ENCODE results near the gene SH3BP4. TPM values are rescaled to one million over a fixed set of nuclear protein-coding genes. Genes with fewer than 3 reads are reported as not detected.

Gene SH3BP4
- total RNA-seq, 1 donor from 2014 or later: 20.5 TPM

DNA sequence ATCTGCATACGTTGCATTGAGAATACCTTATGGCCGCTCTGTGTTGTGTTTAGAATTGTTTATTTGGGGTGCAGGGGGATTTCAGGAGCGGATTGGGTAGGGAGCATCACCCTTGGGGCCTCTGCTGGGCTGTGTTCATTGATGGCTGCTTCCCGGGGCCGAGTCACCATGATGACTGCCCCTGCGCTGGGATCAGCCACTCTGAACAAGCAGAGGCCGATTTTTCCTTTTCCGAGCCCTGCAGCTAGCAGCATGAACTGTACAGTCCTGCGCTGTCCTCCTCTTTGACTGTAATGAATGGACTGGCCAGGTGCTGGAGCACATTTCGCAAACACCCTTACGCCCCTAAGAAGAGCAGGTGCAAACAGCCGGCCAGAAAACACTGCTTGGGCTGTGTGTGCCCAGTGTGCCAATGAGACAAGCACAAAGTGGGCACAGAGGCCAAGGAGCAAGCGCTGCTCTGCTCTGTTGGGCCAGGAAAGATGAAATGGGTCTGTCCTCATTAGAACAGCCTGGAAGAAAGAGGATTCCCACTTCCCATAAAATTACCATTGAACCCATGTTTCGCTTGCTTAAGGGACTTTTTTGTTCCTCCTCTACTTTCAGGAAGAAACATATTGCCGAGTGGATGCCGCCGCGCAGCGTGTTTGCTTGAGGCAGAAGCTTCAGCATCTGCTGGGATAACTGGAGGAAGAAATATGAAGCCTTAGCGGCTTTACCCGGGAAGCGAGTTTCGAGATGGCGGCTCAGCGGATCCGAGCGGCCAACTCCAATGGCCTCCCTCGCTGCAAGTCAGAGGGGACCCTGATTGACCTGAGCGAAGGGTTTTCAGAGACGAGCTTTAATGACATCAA, 82.7 kb downstream of the SH3BP4 start:
- no peak for DNase-seq (ENCODE audit: low spot score)

DNA sequence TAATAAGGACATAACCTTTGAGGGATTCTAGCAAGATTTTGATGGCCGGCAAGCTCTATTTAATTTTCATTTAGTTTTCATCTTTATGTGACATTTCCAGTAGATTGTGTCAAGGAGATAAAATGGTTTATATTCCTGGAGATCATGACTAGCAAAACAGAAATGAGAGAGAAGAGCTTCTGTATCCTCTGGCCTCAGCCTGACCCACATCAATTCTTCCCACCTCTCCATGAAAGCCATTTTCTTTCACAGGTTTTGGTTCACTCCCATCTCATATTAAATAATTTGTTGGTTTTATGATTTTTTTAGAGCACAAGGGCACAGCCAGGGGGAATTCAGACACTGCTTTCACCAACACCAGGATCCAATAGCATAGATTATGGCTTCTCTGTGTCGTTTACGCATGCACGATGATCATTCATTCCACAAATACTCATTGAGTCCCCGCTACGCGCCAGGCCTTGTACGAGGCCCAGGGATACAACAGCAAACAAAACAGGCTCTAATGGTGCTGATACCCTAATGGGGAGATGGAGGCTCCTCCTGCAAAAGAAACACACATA, 85.9 kb downstream of the SH3BP4 start:
- no peak for DNase-seq (ENCODE audit: low spot score)

DNA sequence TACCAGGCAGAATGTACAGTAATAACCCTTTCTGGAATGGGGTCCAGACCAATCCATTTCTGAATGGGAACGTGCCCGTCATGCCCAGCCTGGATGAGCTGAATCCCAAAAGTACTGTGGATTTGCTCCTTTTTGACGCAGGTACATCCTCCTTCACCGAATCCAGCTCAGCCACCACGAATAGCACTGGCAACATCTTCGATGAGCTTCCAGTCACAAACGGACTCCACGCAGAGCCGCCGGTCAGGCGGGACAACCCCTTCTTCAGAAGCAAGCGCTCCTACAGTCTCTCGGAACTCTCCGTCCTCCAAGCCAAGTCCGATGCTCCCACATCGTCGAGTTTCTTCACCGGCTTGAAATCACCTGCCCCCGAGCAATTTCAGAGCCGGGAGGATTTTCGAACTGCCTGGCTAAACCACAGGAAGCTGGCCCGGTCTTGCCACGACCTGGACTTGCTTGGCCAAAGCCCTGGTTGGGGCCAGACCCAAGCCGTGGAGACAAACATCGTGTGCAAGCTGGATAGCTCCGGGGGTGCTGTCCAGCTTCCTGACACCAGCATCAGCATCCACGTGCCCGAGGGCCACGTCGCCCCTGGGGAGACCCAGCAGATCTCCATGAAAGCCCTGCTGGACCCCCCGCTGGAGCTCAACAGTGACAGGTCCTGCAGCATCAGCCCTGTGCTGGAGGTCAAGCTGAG, 89.6 kb downstream of the SH3BP4 start:
- DNase-seq (ENCODE audit: low spot score): no peak

DNA sequence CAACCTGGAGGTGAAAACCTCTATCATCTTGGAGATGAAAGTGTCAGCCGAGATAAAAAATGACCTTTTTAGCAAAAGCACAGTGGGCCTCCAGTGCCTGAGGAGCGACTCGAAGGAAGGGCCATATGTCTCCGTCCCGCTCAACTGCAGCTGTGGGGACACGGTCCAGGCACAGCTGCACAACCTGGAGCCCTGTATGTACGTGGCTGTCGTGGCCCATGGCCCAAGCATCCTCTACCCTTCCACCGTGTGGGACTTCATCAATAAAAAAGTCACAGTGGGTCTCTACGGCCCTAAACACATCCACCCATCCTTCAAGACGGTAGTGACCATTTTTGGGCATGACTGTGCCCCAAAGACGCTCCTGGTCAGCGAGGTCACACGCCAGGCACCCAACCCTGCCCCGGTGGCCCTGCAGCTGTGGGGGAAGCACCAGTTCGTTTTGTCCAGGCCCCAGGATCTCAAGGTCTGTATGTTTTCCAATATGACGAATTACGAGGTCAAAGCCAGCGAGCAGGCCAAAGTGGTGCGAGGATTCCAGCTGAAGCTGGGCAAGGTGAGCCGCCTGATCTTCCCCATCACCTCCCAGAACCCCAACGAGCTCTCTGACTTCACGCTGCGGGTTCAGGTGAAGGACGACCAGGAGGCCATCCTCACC, 90.2 kb downstream of the SH3BP4 start:
- no peak for DNase-seq (ENCODE audit: low spot score)

DNA sequence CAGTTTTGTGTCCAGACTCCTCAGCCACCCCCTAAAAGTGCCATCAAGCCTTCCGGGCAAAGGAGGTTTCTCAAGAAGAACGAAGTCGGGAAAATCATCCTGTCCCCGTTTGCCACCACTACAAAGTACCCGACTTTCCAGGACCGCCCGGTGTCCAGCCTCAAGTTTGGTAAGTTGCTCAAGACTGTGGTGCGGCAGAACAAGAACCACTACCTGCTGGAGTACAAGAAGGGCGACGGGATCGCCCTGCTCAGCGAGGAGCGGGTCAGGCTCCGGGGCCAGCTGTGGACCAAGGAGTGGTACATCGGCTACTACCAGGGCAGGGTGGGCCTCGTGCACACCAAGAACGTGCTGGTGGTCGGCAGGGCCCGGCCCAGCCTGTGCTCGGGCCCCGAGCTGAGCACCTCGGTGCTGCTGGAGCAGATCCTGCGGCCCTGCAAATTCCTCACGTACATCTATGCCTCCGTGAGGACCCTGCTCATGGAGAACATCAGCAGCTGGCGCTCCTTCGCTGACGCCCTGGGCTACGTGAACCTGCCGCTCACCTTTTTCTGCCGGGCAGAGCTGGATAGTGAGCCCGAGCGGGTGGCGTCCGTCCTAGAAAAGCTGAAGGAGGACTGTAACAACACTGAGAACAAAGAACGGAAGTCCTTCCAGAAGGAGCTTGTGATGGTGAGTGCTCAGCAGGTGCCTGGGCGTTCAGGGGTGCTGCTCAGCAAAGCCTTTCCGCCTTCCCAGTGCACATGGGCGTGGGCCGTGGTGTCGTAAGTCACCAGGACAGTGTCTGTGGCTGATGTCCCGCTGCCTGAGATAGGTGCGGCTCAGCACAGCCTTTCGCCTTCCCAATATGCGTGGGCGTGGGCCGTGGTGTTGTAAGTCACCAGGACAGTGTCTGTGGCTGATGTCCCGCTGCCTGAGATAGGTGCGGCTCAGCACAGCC, 91.0 kb downstream of the SH3BP4 start:
- DNase-seq (ENCODE audit: low spot score): no peak

DNA sequence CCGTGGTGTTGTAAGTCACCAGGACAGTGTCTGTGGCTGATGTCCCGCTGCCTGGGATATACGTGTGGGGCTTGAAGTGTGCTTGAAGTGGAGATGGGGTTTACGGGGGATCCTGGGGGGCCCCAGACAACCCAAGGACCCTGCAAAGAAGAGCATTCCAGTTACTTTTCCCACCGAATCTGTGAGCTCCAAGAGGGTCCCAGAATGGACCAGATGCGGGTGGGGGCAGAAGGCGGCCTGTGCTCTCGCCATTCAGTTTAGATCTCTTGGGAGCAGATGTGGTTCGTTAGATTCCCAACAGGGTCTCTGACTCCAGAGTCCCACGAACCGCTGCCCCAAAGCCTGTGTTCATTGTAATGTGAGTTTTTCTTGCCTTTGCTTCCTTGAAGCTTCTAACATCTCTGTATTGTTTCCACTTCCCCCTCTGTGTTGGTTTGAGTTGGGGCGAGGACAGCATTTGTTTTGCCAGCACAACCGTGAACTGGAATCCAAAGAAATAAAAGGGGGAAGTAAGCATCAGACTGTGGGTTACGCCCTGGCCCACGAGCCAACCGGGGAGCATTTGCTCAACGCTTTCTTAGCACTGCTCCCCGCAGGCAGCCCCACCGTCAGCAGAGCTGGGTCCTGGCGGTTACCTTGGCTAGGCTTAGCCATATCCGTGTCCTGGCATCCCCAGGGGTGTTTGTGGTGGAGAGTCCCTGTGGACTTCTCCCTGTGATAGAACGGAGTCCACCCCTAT, 92.1 kb downstream of the SH3BP4 start:
- no peak for DNase-seq (ENCODE audit: low spot score)

DNA sequence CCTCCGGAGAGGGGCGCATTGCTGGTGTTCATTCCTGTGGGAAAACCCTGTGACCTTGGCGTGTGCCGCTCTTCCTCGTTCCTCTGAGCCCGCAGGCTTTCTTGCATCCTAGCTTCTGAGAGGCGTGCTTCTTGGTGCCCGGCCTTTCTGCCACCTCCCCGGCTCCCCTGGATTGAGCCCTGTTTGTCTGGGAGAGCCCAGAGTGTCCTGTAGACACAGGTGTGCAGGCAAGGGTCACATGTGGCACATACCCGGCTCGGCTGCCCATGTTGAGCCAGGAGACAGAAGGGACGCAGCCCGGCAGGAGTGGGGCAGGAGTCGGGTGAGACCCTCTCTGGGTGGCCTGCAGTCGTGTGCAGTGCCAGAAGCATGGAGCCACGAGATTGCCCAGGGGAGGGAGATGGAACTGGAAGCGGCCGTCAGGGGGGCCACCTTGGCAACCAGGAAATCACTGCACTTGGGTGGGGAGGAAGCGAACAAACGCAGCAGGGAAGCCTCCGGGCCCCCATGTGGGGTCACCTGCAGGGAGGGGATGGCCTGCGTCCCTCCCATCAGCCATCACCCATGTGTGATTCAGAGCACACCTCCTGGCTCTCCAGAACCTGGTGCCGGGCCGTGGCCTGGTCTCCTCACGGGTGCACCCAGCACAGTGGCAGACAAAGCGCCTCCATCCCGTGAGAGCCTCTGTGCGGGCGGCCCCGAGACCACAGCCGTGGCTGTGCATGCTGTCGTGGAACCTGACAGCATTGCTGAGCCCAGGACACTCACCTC, 92.9 kb downstream of the SH3BP4 start:
- no peak for DNase-seq (ENCODE audit: low spot score)

DNA sequence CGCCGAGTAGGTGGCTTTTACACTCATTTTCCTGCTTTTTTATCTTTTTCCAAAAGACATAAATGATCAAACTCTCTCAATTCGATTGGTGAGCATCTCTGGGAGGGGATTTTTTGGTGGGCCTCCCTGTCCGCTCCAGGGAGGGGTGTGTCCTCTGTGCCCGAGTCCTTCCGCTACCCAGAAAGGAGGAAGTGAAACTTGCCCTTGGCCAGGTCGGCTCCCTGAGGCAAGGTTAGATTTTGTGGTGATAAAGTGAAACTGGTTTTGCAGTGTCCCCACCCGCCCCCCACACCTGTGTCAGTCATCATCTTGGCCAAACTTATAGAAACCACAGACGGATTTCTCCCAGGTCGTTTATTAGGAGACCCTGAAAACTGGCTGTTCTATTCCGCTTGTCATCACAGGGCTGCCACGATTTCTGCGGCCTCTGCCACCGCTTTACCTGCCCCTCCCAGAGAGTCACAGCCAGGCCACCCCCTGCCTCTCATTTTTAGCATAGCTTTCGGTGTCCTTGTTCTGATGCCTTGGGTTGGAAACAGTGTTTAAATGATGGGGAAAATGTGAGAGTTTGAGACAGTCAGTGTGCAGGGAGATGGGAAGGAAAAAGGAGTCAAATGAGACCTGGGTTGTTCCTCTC, 93.6 kb downstream of the SH3BP4 start:
- no peak for DNase-seq (ENCODE audit: low spot score)

DNA sequence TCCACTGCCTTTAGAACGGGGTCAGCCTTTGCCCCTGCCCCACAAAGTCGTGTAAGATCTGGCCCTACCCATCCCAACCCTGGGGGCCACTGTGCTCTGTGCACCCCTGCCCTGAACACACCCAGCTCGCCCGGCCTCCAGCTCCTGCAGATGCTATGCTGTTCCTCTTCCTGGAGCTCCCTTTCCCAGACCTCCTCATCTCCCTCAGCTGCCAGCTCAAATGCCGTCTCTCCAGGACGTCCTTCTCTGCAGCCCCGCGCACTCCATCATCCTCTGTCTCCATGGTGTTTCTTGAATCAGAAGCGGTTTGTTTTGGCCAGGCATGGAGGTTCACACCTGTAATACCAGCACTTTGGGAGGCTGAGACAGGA, 94.1 kb downstream of the SH3BP4 start:
- peak; percentile 76 for DNase-seq (ENCODE audit: low spot score)

DNA sequence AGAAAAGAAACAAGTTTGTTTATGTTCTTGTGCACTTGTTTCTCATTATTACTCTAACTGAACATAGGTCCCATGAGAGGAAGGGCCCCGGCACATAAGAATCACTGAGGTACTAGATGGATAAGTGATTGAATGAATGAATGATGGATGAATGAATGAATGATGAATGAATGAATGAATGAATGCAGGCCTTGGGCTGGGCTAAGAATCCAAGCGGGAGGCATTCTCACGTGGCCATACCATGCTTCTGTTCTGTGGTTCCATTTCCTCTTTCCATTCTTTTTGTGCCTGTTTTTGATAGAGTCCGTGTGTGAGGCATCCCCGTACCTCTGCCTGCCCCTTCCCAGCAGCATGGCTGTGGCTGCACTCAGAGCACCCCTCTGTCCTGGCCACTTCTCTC, 94.8 kb downstream of the SH3BP4 start:
- DNase-seq (ENCODE audit: low spot score): peak; percentile 33

DNA sequence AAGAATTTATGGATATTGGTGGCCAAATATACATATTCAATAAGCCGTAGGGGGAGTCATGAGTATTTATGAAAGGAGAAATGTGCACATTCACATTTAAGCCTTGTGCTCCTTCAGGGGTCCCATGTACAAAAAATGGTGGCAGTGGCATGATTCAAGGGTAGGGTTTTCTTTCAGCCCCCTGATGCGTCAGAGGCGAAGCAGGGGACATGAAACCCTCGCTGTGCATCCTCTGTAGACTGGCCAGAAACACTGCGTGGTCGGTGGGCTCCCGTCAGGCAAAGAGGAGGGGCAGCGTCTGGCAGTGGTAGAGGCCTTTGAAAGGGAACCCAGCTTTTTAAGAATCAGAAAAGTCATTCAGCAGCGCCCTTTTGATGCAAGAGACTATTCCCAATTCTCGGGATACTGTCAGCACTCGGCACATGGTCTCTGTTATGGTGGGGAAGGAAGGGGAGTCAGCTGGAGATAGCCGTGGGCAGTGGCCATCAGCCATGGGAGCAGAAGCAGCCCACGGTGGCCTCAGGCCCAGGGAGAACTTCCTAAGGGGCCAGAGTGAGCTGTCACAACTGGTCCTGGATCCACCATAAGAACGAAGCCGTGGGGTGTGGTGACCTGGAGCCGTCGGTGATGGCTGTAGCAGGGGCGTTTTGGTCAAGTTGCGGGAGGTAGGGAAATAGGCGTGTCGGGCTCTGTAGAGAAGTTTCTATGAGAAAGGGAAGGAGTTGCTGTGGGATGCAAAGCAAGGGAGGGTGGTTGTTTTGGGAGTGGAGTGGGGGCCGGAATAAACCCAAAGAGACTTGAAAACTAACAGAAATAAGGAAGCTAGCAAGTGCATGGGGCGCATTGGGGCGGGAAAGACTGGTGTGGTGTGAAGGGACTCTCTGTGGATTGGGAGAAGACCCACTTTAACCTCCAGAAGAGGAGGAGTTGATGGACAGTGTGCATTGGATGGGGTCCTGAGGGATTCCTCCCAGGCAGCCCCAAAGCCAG, 95.6 kb downstream of the SH3BP4 start:
- peak; percentile 64 for DNase-seq (ENCODE audit: low spot score)

DNA sequence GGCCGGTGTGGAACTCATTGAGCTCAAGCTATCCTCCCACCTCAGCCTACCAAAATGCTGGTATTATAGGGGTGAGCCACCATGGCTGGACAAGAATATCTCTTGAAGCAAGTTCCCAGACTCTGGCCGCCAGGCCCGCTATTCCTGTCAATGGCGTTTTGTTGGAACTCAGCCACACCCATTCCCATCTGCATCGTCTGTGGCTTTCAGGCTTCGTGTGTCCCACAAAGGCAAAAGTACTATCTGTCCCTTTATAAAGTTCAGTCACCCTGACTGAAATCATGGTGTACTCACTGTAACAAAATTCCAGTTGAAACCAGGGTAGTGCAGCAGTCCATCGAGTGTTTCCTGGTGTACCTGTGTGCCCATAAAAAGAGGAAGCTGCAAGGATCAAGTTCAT, 96.7 kb downstream of the SH3BP4 start:
- DNase-seq (ENCODE audit: low spot score): peak; percentile 64

DNA sequence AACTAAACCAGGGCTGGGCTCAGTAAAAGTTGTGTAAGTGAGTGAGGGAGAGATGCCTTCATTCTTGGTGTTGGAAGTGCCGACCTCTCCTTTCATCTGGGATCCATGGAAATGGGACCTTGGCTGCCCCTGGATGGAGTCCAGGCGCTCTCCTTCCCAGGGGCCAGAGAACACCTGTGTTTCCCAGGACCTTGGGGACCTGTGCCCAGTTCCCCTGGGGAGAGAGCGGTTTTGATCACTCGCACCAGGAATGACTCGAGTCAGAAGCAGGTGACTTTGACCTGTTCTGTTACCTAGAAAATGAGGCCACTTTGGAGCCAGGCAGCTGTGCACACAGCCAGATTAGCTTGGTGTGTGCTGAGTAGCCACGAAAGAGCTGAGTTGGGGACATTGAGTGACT, 97.3 kb downstream of the SH3BP4 start:
- DNase-seq (ENCODE audit: low spot score): peak; percentile 33

DNA sequence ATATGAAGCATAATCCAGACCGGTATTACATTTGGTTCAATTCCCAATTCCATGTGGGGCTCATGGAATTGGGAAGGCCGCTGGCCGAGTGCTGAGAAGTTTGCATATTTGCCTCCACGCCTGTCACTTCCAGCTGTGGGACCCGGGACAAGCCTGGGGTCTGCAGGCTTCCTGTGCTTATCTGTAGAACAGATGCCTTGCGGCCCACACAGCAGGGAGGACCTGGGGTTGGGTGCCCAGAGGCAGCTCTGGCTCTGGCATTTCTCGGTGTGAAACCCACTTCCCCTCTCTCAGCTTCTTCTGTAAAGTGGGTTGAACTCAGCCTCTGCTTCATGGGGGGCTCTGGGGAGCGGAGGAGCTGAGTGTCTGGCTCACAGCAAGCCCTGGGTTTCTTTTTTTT, 97.9 kb downstream of the SH3BP4 start:
- DNase-seq (ENCODE audit: low spot score): peak; percentile 81

DNA sequence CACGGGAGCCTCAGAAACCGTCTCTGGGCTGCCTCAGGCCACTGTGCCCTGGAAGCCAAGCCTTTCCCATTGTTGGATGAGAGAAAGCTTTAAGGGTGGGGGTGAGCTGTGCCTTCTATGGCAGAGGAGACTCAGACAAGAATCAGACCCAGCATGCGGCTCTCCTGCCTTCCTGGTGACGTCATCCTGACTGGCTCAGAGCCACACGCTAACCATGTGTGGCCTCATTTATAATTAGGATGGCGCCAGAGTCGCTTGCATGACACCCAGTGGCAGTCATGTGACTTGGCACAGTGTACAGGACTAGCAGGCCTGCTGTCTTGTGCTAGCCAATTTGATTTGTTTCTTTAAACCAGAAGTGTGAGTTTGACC, 99.1 kb downstream of the SH3BP4 start:
- DNase-seq (ENCODE audit: low spot score): peak; percentile 95

DNA sequence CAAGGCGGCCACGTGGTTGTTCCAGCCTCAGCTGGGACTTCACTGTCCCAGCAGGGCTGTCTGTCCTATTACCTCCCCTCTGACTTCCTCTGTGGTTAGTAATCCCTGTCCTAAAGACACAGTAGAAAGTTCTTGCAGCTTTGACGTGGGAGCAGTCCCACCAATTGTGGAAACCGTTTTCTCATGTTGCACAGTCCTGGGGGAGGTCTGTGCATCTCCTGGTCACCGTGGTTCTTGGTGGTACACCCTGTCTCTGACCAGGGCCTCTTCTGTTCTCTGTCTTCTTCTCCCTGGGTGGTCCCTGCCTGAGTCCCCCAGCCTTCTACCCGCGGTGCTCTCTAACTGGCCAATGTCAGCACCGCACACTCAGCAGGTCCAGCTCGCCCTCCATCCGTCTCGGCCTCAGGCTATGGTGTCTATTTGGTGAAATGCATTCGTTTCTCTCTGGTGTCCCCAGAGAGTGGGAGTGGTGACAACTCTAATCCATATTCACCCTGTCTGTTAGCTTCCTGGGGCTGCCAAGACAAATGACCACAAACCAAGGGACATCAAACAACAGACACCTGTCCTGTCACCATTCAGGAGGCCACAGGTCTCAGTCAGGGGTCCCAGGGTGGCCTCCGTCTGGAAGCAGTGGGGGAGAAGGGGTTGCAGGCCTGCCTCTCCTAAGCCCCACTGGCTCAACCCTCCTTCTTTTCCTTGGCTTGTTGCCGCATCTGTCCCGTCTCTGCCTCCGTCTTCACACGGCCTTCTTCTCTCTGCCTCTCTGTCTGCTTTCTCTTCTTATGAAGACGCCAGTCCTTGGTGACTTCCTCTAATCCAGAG, 99.8 kb downstream of the SH3BP4 start:
- DNase-seq (ENCODE audit: low spot score): peak; percentile 37
